DND-41 (cell line): ENCODE data around the gene PAQR7.

ENCODE experiments used
- ATAC-seq: fragments of 200-7000 bp; cut with Tn5 transposase; 3 replicates; pipeline ENCODE4 v1.9.1; 2021; ENCODE audit warnings: low read depth; ENCODE audit not compliant: insufficient read depth
- DNase-seq: peaks from one replicate; pipeline ENCODE4 v3.0.0-alpha.2; 2020
- H2AFZ ChIP-seq: 2 replicates; pipeline ENCODE4 v1.6.0; 2012; ENCODE audit warnings: low read depth, low read length
- H3K27ac ChIP-seq: 2 replicates; pipeline ENCODE4 v1.5.1; 2012; ENCODE audit warnings: low read length, inconsistent platforms
- H3K27me3 ChIP-seq: fragments of 200-600 bp; sonication (generic); 2 replicates; pipeline ENCODE4 v1.6.0; 2012; ENCODE audit warnings: low read length, mild to moderate bottlenecking, inconsistent platforms; ENCODE audit not compliant: insufficient read depth, poor library complexity
- H3K36me3 ChIP-seq: 2 replicates; pipeline ENCODE4 v1.5.1; 2012; ENCODE audit warnings: low read length, inconsistent platforms; ENCODE audit not compliant: insufficient read depth
- H3K4me1 ChIP-seq: 2 replicates; pipeline ENCODE4 v1.5.1; 2012; ENCODE audit warnings: mild to moderate bottlenecking, low read length; ENCODE audit not compliant: insufficient read depth
- H3K4me2 ChIP-seq: 2 replicates; pipeline ENCODE4 v1.6.0; 2012; ENCODE audit warnings: mild to moderate bottlenecking, moderate library complexity, low read length, inconsistent platforms; ENCODE audit not compliant: insufficient read depth
- H3K4me3 ChIP-seq, 2 experiments: fragments of 200-600 bp in 1 of 2; shearing (Covaris generic) in 1 of 2; 2 replicates each; pipeline ENCODE4 v1.5.1; 2012 to 2016; ENCODE audit warnings: inconsistent platforms in 2 of 2, low read length in 2 of 2, mild to moderate bottlenecking in 2 of 2, low read depth in 1 of 2, moderate library complexity in 1 of 2
- H3K79me2 ChIP-seq: 2 replicates; pipeline ENCODE4 v1.6.0; 2012; ENCODE audit warnings: low read length, inconsistent platforms; ENCODE audit not compliant: insufficient read depth
- H3K9ac ChIP-seq: 2 replicates; pipeline ENCODE4 v1.6.0; 2012; ENCODE audit warnings: low read depth, mild to moderate bottlenecking, inconsistent platforms, low read length, moderate library complexity
- H3K9me3 ChIP-seq: 2 replicates; pipeline ENCODE4 v1.5.1; 2012; ENCODE audit warnings: low read length, moderate library complexity, mild to moderate bottlenecking, inconsistent platforms; ENCODE audit not compliant: insufficient read depth, severe bottlenecking
- H4K20me1 ChIP-seq: 2 replicates; pipeline ENCODE4 v1.6.0; 2012; ENCODE audit warnings: low read length; ENCODE audit not compliant: insufficient read depth
- CTCF ChIP-seq: IDR thresholded peaks from 2 replicates; pipeline ENCODE4 v1.5.1; 2012; ENCODE audit warnings: borderline replicate concordance, low read length, moderate library complexity, mild to moderate bottlenecking; ENCODE audit not compliant: poor library complexity, severe bottlenecking; ENCODE audit errors: extremely low read depth
- EZH2 ChIP-seq: IDR thresholded peaks from 3 replicates; pipeline ENCODE4 v1.6.1; 2012; ENCODE audit warnings: borderline replicate concordance, low read depth, mild to moderate bottlenecking, moderate library complexity, low read length, inconsistent platforms; ENCODE audit not compliant: severe bottlenecking

Gene PAQR7

DNA sequence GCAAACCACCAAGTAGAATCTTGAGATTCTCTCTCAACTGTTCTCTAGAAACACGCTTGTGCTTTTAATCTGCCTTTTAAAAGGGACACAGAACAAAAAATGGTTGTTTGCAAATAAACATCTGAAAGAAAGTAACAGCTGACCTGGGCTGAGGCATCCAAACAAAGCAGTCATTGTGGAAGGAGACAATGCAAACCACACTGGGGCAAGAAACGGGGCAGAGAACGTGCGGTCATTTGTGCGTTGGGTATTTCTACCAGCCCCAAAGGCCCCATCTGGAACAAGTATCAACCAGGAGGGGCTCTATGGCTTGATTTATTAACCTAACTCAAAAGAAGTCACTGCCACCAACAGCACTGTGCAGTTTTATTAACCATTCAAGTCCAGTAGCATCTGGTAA, 24.7 kb upstream of the PAQR7 start:
- Histone ChIP-seq H3K9ac (no peak overlapping the region), H3K79me2 (peaks cover 81% of the 10 kb centered on the region), H3K4me1 (peaks cover 52% of the 10 kb centered on the region), H3K27me3 (no peaks in the 10 kb centered on the region), H3K27ac (no peak overlapping the region), H3K4me3 (no peak overlapping the region), H2AFZ (no peak overlapping the region), H3K36me3 (peaks cover 96% of the 10 kb centered on the region), H3K9me3 (no peaks in the 10 kb centered on the region), H4K20me1 (peaks cover 87% of the 10 kb centered on the region), H3K4me2 (no peak overlapping the region; the same call in 1 of the 2 replicates)
- TF ChIP-seq CTCF (no peak), EZH2 (no peak)
- ATAC-seq, result no peak
- no peak for DNase-seq

- no peak overlapping the region for H3K4me3 ChIP-seq
- DNase-seq, result no peak
- peaks cover 50% of the 10 kb centered on the region for H3K4me1 ChIP-seq
- no peak overlapping the region; the same call in 1 of the 2 replicates for H3K4me2 ChIP-seq
- peaks cover 80% of the 10 kb centered on the region for H3K79me2 ChIP-seq
- ATAC-seq, result no peak
- H4K20me1 ChIP-seq, result peaks cover 83% of the 10 kb centered on the region
- no peak for TF ChIP-seq EZH2
- TF ChIP-seq CTCF, result no peak
- no peaks in the 10 kb centered on the region for H3K9me3 ChIP-seq
- no peak overlapping the region for H2AFZ ChIP-seq
- H3K27me3 ChIP-seq, result no peaks in the 10 kb centered on the region
- H3K27ac ChIP-seq, result no peak overlapping the region
- peaks cover 94% of the 10 kb centered on the region for H3K36me3 ChIP-seq
- 0 out of 2 replicates have a peak overlapping the region, but pooled peaks have one; percentile 10 for H3K9ac ChIP-seq
These were observed 24.3 kb upstream of the PAQR7 start for GRCh38 chr1:25899792-25900191.

DNA sequence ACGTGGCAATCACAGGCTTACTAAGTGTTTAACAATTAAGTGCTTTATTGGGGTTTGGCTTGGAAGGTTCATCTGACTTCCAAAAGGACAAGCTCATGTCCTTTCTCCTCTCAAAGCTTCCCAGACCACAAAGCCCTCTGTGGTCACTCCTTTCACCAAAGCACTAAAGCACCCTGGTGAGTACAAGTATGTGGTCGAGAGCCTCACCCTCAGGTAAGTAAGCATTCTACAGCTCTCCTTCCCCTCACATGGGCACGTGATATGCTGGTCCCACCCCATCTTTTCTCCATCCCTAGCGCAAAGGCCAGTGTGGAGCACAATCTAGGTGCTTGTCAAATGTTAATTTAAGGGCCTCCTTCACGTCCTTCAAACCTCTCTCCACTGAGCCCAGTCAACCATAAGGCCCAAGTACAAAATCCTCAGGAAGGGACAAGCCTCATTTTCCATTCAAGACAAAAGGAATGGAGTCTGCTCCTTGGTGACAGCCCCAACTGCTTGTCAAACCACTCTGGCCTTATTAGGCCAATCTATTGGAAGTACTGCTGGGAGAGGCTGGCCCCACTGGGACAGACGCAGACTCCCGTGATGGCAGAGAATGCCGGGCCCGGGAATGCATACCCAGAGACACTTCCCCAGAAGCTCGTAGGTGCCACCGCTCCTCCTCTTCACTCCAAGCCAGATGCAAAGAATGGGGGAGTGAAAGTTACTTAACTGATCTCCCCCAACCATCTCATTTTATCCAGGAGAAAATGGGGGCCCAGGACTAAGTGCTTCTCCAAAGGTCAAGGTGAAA, 22.9 kb upstream of the PAQR7 start:
- peak; percentile 14 for DNase-seq
- Histone ChIP-seq H3K79me2 (peaks cover 75% of the 10 kb centered on the region), H3K27me3 (no peaks in the 10 kb centered on the region), H3K4me3 (no peak overlapping the region), H3K27ac (no peak overlapping the region), H3K9me3 (no peaks in the 10 kb centered on the region), H3K36me3 (peaks cover 94% of the 10 kb centered on the region), H3K4me1 (peaks cover 36% of the 10 kb centered on the region), H3K9ac (no peak overlapping the region), H3K4me2 (no peak overlapping the region), H2AFZ (no peak overlapping the region), H4K20me1 (peaks cover 69% of the 10 kb centered on the region)
- no peak for ATAC-seq
- TF ChIP-seq CTCF (no peak), EZH2 (no peak)
